Measurements from ENCODE around the gene ZC3HAV1. TPM values are rescaled to one million over a fixed set of nuclear protein-coding genes. Genes with fewer than 3 reads are reported as not detected.
"Not testable (repeated sequence)": the region's sequence is repeated elsewhere in the genome, so short reads cannot be mapped to it uniquely, and the experiment has no call there.

Gene ZC3HAV1
- total and polyA plus RNA-seq, 12 donors = 2.7 to 28.3 (median 6.4) TPM

GRCh38 chr7:139104091-139104450, 5.4 kb downstream of the ZC3HAV1 start:
- Histone ChIP-seq H3K27me3 (no peaks in the 10 kb centered on the region), H3K9me3 (no peaks in the 10 kb centered on the region), H3K36me3 (no peaks in the 10 kb centered on the region), H3K27ac (peak overlapping the region in 8 of 10 donors; percentile 2 to 100 (median 33)), H3K4me3 (peak overlapping the region in 7 of 10 donors; percentile 6 to 99 (median 15)), H3K4me1 (peaks cover 0 to 77% (median 38%) of the 10 kb centered on the region in 9 donors)
- DNase-seq (no peak), ATAC-seq (no peak)
- 63 to 75% methylated on average over 8 of the region's 8 CpGs for WGBS, 2 donors
- intact Hi-C loops (cut with DNase I) = loop anchor here in 2 of 10 donors (2.0 to 10.0 kb wide), 2 partner anchors 27 to 131 kb away; partner anchors contain the start of gene UBN2 (in 1 of the 2)
- TF ChIP-seq, protein P1, sequence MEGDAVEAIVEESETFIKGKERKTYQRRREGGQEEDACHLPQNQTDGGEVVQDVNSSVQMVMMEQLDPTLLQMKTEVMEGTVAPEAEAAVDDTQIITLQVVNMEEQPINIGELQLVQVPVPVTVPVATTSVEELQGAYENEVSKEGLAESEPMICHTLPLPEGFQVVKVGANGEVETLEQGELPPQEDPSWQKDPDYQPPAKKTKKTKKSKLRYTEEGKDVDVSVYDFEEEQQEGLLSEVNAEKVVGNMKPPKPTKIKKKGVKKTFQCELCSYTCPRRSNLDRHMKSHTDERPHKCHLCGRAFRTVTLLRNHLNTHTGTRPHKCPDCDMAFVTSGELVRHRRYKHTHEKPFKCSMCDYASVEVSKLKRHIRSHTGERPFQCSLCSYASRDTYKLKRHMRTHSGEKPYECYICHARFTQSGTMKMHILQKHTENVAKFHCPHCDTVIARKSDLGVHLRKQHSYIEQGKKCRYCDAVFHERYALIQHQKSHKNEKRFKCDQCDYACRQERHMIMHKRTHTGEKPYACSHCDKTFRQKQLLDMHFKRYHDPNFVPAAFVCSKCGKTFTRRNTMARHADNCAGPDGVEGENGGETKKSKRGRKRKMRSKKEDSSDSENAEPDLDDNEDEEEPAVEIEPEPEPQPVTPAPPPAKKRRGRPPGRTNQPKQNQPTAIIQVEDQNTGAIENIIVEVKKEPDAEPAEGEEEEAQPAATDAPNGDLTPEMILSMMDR (IDR thresholded peaks at IDR 0.05) = no peak

GRCh38 chr7:139103057-139103815, 6.3 kb downstream of the ZC3HAV1 start:
- WGBS, 2 donors = 63 to 73% methylated on average over 5 of the region's 5 CpGs
- Histone ChIP-seq H3K27me3 (no peaks in the 10 kb centered on the region), H3K36me3 (peaks cover 0 to 7% (median 0%) of the 10 kb centered on the region in 9 donors), H3K4me3 (peak overlapping the region in 1 of 10 donors; percentile 98), H3K27ac (peak overlapping the region in 7 of 10 donors; percentile 4 to 100 (median 36)), H3K4me1 (peaks cover 0 to 86% (median 45%) of the 10 kb centered on the region in 9 donors), H3K9me3 (no peaks in the 10 kb centered on the region)
- ATAC-seq (no peak), DNase-seq (no peak)
- TF ChIP-seq, protein P1 (IDR thresholded peaks at IDR 0.05) = no peak
- intact Hi-C loops (cut with DNase I) = loop anchor here in 1 of 10 donors (10.0 kb wide), 1 partner anchor 132 kb away; the partner anchor contains the start of gene UBN2

GRCh38 chr7:139101637-139102158, 7.8 kb downstream of the ZC3HAV1 start:
- H3K9me3 ChIP-seq, DNase-seq, H3K27me3 ChIP-seq, ATAC-seq: not testable (repeated sequence)
- Histone ChIP-seq H3K4me3 (peak overlapping the region in 1 of 10 donors; percentile 7), H3K36me3 (peaks cover 0 to 20% (median 4%) of the 10 kb centered on the region in 9 donors), H3K4me1 (peaks cover 0 to 79% (median 38%) of the 10 kb centered on the region in 9 donors), H3K27ac (peak overlapping the region in 1 of 10 donors; percentile 49)
- 88% methylated on average over 2 of the region's 4 CpGs; no CpG with 5 or more reads in 1 of the 2 donors for WGBS, 2 donors
- intact Hi-C loops (cut with DNase I) = loop anchor here in 1 of 10 donors (10.0 kb wide), 1 partner anchor 133 kb away; the partner anchor contains the start of gene UBN2

DNA sequence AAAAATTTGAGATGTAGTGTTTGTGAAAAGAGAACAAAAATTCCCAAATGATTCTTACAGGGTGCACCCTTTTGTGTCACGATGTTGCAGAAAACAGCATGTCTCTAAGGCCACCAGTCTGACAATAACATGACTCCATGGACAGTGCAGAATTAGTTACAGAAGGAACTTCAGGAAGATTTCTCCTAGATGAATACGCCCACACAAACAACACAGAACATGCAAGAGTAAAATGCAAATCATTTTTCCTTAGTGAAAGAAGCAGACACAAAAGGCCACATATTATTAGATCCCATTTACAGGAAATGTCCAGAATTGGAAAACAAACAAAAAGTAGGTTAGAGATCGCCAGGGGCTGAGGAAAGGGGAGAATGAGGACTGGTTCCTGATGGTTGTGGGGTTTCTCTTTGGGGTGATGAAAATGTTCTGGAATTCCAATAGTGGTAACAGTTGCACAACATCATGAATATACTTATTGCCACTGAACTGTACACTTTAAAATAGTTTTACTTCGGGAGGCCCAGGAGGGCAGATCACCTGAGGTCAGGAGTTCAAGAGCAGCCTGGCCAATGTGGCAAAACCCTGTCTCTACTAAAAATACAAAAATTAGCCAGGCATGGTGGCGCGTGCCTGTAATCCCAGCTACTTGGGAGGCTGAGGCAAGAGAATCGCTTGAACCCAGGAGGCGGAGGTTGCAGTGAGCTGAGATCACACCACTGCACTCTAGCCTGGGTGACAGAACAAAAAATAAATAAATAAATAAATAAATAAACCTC, 10.2 kb downstream of the ZC3HAV1 start:
- Histone ChIP-seq H3K9me3 (no peaks in the 10 kb centered on the region), H3K4me3 (no peak overlapping the region), H3K27me3 (no peaks in the 10 kb centered on the region), H3K27ac (peak overlapping the region in 3 of 10 donors; percentile 12 to 54 (median 23)), H3K36me3 (peaks cover 0 to 31% (median 4%) of the 10 kb centered on the region in 9 donors), H3K4me1 (peaks cover 2 to 82% (median 35%) of the 10 kb centered on the region in 9 donors)
- ATAC-seq (no peak), DNase-seq (no peak)
- WGBS, 2 donors = 76 to 80% methylated on average over 8 of the region's 8 CpGs
- TF ChIP-seq, protein P1 (IDR thresholded peaks at IDR 0.05) = no peak
- intact Hi-C loops (cut with DNase I) = no loop called here
